NB4 (cell line): ENCODE measurements around the gene RIC1.

ENCODE experiments used
- MYC ChIP-seq: IDR thresholded peaks from 2 replicates; pipeline ENCODE4 v1.6.1; 2011; ENCODE audit warnings: low read depth, low read length
- POLR2A ChIP-seq: IDR thresholded peaks from 2 replicates; pipeline ENCODE4 v1.6.1; 2011; ENCODE audit warnings: mild to moderate bottlenecking; ENCODE audit not compliant: insufficient read length; ENCODE audit errors: extremely low read depth
- TF ChIP-seq, protein P1 (sequence below): IDR thresholded peaks from one replicate; pipeline ENCODE4 v1.5.1; 2012; ENCODE audit warnings: low read depth, low read length
- TF ChIP-seq, protein P2 (sequence below): IDR thresholded peaks from 2 replicates; pipeline ENCODE4 v1.6.1; 2011; ENCODE audit warnings: low read depth, low read length

DNA sequence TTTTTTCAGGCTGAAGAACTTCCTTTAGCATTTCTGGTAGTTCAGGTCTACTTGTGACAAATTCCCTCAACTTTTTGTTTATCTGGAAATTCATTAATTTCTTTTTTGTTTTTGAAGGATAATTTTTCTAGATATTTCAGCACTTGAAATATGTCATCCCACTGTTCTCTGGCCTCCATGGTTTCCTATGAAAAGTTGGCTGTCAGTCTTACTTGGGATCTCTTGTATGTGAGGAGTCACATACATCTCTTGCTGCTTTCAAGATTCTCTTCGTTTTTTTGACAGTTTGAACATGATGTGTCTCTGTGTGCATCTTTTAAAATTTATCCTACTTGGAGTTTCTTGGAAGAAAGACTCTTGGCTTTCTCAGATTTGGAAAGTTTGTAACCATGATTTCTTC is 79.5 kb downstream of the RIC1 start:
- TF ChIP-seq, protein P1, sequence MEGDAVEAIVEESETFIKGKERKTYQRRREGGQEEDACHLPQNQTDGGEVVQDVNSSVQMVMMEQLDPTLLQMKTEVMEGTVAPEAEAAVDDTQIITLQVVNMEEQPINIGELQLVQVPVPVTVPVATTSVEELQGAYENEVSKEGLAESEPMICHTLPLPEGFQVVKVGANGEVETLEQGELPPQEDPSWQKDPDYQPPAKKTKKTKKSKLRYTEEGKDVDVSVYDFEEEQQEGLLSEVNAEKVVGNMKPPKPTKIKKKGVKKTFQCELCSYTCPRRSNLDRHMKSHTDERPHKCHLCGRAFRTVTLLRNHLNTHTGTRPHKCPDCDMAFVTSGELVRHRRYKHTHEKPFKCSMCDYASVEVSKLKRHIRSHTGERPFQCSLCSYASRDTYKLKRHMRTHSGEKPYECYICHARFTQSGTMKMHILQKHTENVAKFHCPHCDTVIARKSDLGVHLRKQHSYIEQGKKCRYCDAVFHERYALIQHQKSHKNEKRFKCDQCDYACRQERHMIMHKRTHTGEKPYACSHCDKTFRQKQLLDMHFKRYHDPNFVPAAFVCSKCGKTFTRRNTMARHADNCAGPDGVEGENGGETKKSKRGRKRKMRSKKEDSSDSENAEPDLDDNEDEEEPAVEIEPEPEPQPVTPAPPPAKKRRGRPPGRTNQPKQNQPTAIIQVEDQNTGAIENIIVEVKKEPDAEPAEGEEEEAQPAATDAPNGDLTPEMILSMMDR = no peak
- TF ChIP-seq MYC (no peak), POLR2A (no peak)
- TF ChIP-seq, protein P2, sequence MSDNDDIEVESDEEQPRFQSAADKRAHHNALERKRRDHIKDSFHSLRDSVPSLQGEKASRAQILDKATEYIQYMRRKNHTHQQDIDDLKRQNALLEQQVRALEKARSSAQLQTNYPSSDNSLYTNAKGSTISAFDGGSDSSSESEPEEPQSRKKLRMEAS = no peak
